Measurements from ENCODE around the gene RTL1. TPM values are rescaled to one million over a fixed set of nuclear protein-coding genes. Genes with fewer than 3 reads are reported as not detected.
A peak's percentile ranks its signal among the peaks of the same experiment; 100 is the strongest.

The RTL1 gene
- total RNA-seq, 1 donor from 2014 or later: 0.15 TPM

GRCh38 chr14:100893228-100893601 lies 10.3 kb downstream of the RTL1 start:
- H3K27ac Mint-ChIP-seq: peak overlapping the region; percentile 18

GRCh38 chr14:100892496-100893227 lies 10.9 kb downstream of the RTL1 start:
- Mint-ChIP-seq H3K4me1 (peaks cover 32% of the 10 kb centered on the region), H3K27ac (no peak overlapping the region), H3K36me3 (no peaks in the 10 kb centered on the region), H3K27me3 (ENCODE audit: insufficient read depth, low read depth) (peaks cover 5% of the 10 kb centered on the region), H3K4me3 (no peak overlapping the region), H3K9me3 (no peaks in the 10 kb centered on the region)
- no peak for DNase-seq (ENCODE audit: low spot score)
- H3F3A ChIP-seq (ENCODE audit: low read depth): peaks cover 8% of the 10 kb centered on the region
- H3K79me2 ChIP-seq (ENCODE audit: low read depth): no peaks in the 10 kb centered on the region
- TF ChIP-seq CTCF (IDR thresholded peaks at IDR 0.05): no peak
- TF ChIP-seq EZH2 (IDR thresholded peaks at IDR 0.05): no peak
- no peak for TF ChIP-seq EZH2phosphoT487 (IDR thresholded peaks at IDR 0.05)
- no peaks in the 10 kb centered on the region for H3K27me3 ChIP-seq
- no peak overlapping the region for H2AFZ ChIP-seq (replicated peaks)
- no peak overlapping the region for H3K4me3 ChIP-seq
- H4K20me1 ChIP-seq (ENCODE audit: low read depth): no peaks in the 10 kb centered on the region
- H3K4me2 ChIP-seq: no peak overlapping the region
- H3K36me3 ChIP-seq: no peaks in the 10 kb centered on the region
- H3K9me3 ChIP-seq (ENCODE audit: low read depth): no peaks in the 10 kb centered on the region
- H3K9ac ChIP-seq: no peak overlapping the region
- peaks cover 30% of the 10 kb centered on the region for H3K4me1 ChIP-seq
- H3K27ac ChIP-seq: no peak overlapping the region

More at GRCh38 chr14:100893228-100893601, 10.3 kb downstream of the RTL1 start:
- Mint-ChIP-seq H3K9me3 (no peaks in the 10 kb centered on the region), H3K27me3 (ENCODE audit: insufficient read depth, low read depth) (peaks cover 5% of the 10 kb centered on the region), H3K4me1 (peaks cover 31% of the 10 kb centered on the region), H3K36me3 (no peaks in the 10 kb centered on the region), H3K4me3 (no peak overlapping the region)
- Histone ChIP-seq H3K79me2 (ENCODE audit: low read depth) (no peaks in the 10 kb centered on the region), H3K9ac (no peak overlapping the region), H3K9me3 (ENCODE audit: low read depth) (no peaks in the 10 kb centered on the region), H3K27me3 (no peaks in the 10 kb centered on the region), H3K27ac (no peak overlapping the region), H3K4me1 (peaks cover 29% of the 10 kb centered on the region), H3F3A (ENCODE audit: low read depth) (peaks cover 8% of the 10 kb centered on the region), H4K20me1 (ENCODE audit: low read depth) (no peaks in the 10 kb centered on the region), H3K4me2 (no peak overlapping the region), H3K36me3 (no peaks in the 10 kb centered on the region), H2AFZ (replicated peaks) (no peak overlapping the region), H3K4me3 (no peak overlapping the region)
- TF ChIP-seq EZH2 (IDR thresholded peaks at IDR 0.05) (no peak), CTCF (IDR thresholded peaks at IDR 0.05) (no peak), EZH2phosphoT487 (IDR thresholded peaks at IDR 0.05) (no peak)
- DNase-seq (ENCODE audit: low spot score): no peak

- no peaks in the 10 kb centered on the region for H3K36me3 ChIP-seq
- H3F3A ChIP-seq (ENCODE audit: low read depth): peaks cover 8% of the 10 kb centered on the region
- H3K27ac ChIP-seq: no peak overlapping the region
- no peaks in the 10 kb centered on the region for H3K9me3 ChIP-seq (ENCODE audit: low read depth)
- H4K20me1 ChIP-seq (ENCODE audit: low read depth): no peaks in the 10 kb centered on the region
- no peaks in the 10 kb centered on the region for H3K79me2 ChIP-seq (ENCODE audit: low read depth)
- no peak overlapping the region for H3K4me2 ChIP-seq
- Mint-ChIP-seq H3K27ac (peak overlapping the region; percentile 8), H3K9me3 (no peaks in the 10 kb centered on the region), H3K4me1 (peaks cover 24% of the 10 kb centered on the region), H3K36me3 (no peaks in the 10 kb centered on the region), H3K27me3 (ENCODE audit: insufficient read depth, low read depth) (peaks cover 5% of the 10 kb centered on the region), H3K4me3 (no peak overlapping the region)
- TF ChIP-seq CTCF (IDR thresholded peaks at IDR 0.05) (no peak), EZH2phosphoT487 (IDR thresholded peaks at IDR 0.05) (no peak), EZH2 (IDR thresholded peaks at IDR 0.05) (no peak)
- H3K27me3 ChIP-seq: no peaks in the 10 kb centered on the region
- no peak overlapping the region for H2AFZ ChIP-seq (replicated peaks)
- DNase-seq (ENCODE audit: low spot score): no peak
- H3K9ac ChIP-seq: no peak overlapping the region
- H3K4me1 ChIP-seq: peaks cover 28% of the 10 kb centered on the region
- H3K4me3 ChIP-seq: no peak overlapping the region
These were observed 11.7 kb downstream of the RTL1 start for GRCh38 chr14:100891501-100892445.
